A549 (cell line): Measurements from ENCODE around the gene SDC1. TPM values are rescaled to one million over a fixed set of nuclear protein-coding genes. Genes with fewer than 3 reads are reported as not detected.
A peak's percentile ranks its signal among the peaks of the same experiment; 100 is the strongest.

ENCODE experiments used
- ATAC-seq, 2 experiments: fragments of 200-7000 bp in 1 of 2; fragments of >200 bp in 1 of 2; cut with Nextera tagmentation in 1 of 2; cut with Tn5 transposase in 1 of 2; 3 replicates each; pipeline versions ENCODE4 v1.8.0 to v1.9.1; 2018 to 2020; ENCODE audit warnings: mild to moderate bottlenecking in 1 of 2, moderate library complexity in 1 of 2
- CTCF ChIA-PET: fragments of 300-600 bp; sonication (Branson Sonifier 250); formaldehyde crosslinking; extraction: SDS; loops from one replicate; lab custom pipeline; 2021; ENCODE audit warnings: antibody characterized with exemption, inconsistent platforms; lab: Yijun Ruan, JAX
- POLR2A ChIA-PET: fragments of 350-600 bp; formaldehyde crosslinking; extraction: SDS; loops from one replicate; lab custom pipeline; 2021; ENCODE audit warnings: antibody characterized with exemption, inconsistent platforms; lab: Yijun Ruan, JAX
- DNase-seq, 2 experiments: peaks; one replicate each; pipeline versions ENCODE4 v3.0.0 to v3.0.0-alpha.2; 2011 to 2016; ENCODE audit warnings: low read depth in 1 of 2, low spot score in 1 of 2
- FAIRE-seq: peaks from 2 replicates; lab custom pipeline; 2011; peaks lifted over from hg19 to GRCh38; lab: Jason Lieb, UNC
- H3K27ac ChIP-seq, 2 experiments: fragments of >200 bp; sonication (Bioruptor Twin); formaldehyde crosslinking; 3 replicates each; pipeline ENCODE4 v1.5.1; 2016 to 2017
- H3K4me1 ChIP-seq: fragments of >200 bp; sonication (Bioruptor Twin); formaldehyde crosslinking; 3 replicates; pipeline ENCODE4 v1.6.1; 2016
- H3K4me2 ChIP-seq: fragments of >200 bp; sonication (Bioruptor Twin); formaldehyde crosslinking; 3 replicates; pipeline ENCODE4 v1.6.1; 2016
- H3K4me3 ChIP-seq: fragments of >200 bp; sonication (Bioruptor Twin); formaldehyde crosslinking; 3 replicates; pipeline ENCODE4 v1.5.1; 2016
- H3K9me3 ChIP-seq: fragments of >200 bp; sonication (Bioruptor Twin); formaldehyde crosslinking; 3 replicates; pipeline ENCODE4 v1.6.1; 2016
- CBX8 ChIP-seq: fragments of 200-600 bp; sonication (generic); IDR thresholded peaks from 2 replicates; pipeline ENCODE4 v1.6.1; 2016
- CEBPB ChIP-seq, 2 experiments: fragments of >200 bp in 1 of 2; sonication (Bioruptor Twin) in 1 of 2; formaldehyde crosslinking in 1 of 2; IDR thresholded peaks; 2 replicates each; pipeline ENCODE4 v1.6.1; 2012 to 2016
- ESRRA ChIP-seq: fragments of 150-350 bp; IDR thresholded peaks from 2 replicates; pipeline ENCODE4 v1.6.1; 2014; ENCODE audit warnings: mild to moderate bottlenecking, low read length, borderline replicate concordance
- FOXS1 ChIP-seq: fragments of 250-450 bp; sonication (Bioruptor Pico); IDR thresholded peaks from 2 replicates; pipeline ENCODE4 v1.5.0; 2020; ENCODE audit warnings: mild to moderate bottlenecking, moderate library complexity
- GATA3 ChIP-seq: IDR thresholded peaks from 2 replicates; pipeline ENCODE4 v1.6.1; 2012; ENCODE audit warnings: borderline replicate concordance
- HOXA7 ChIP-seq: fragments of 250-450 bp; sonication (Bioruptor Pico); IDR thresholded peaks from 2 replicates; pipeline ENCODE4 v1.5.0; 2020; ENCODE audit warnings: mild to moderate bottlenecking, moderate library complexity
- HOXB5 ChIP-seq: fragments of 250-450 bp; sonication (Bioruptor Pico); IDR thresholded peaks from 2 replicates; pipeline ENCODE4 v1.5.0; 2020; ENCODE audit warnings: mild to moderate bottlenecking, moderate library complexity
- JUNB ChIP-seq: fragments of >200 bp; sonication (Bioruptor Twin); formaldehyde crosslinking; IDR thresholded peaks from 2 replicates; pipeline ENCODE4 v1.6.1; 2016
- MYC ChIP-seq: IDR thresholded peaks from 2 replicates; pipeline ENCODE4 v1.6.1; 2012; ENCODE audit warnings: mild to moderate bottlenecking, inconsistent platforms, low read length, improper control_type of control experiment, borderline replicate concordance
- POLR2A ChIP-seq: IDR thresholded peaks from 2 replicates; pipeline ENCODE4 v1.6.1; 2012; ENCODE audit warnings: mild to moderate bottlenecking, low read length
- POLR2AphosphoS2 ChIP-seq: conservative IDR thresholded peaks from 2 replicates; pipeline ENCODE4 v1.6.1; 2012; ENCODE audit warnings: low read length, improper control_type of control experiment, inconsistent platforms
- RFX5 ChIP-seq: fragments of 450-650 bp; IDR thresholded peaks from 2 replicates; pipeline ENCODE4 v1.7.1; 2014; ENCODE audit warnings: antibody characterized with exemption, mild to moderate bottlenecking, moderate library complexity
- TFCP2L1 ChIP-seq: fragments of 250-450 bp; sonication (Bioruptor Pico); IDR thresholded peaks from 2 replicates; pipeline ENCODE4 v1.5.0; 2021; ENCODE audit warnings: mild to moderate bottlenecking
- ZC3H11A ChIP-seq: fragments of 450-650 bp; IDR thresholded peaks from 2 replicates; pipeline ENCODE4 v1.6.1; 2014; ENCODE audit warnings: antibody characterized with exemption, mild to moderate bottlenecking
- ZSCAN20 ChIP-seq: fragments of 250-450 bp; sonication (Bioruptor Pico); IDR thresholded peaks from 2 replicates; pipeline ENCODE4 v1.8.0; 2022; ENCODE audit warnings: mild to moderate bottlenecking, moderate library complexity
- WGBS: methylation state at CpG from one replicate; pipeline ENCODE4 v1.1.6; 2017; ENCODE audit errors: missing lambda C conversion rate; 5-methylcytosine and 5-hydroxymethylcytosine counted together
- polyA plus RNA-seq, 4 experiments: library from polyadenylated mRNA; depleted of rRNA in 3 of 4; stranded (reverse); fragments of >200 nt; fragmentation: RNase III in 1 of 4; extraction: RNeasy Plus Mini Kit Qiagen cat#74134 plus additional on column Dnase treatment in 1 of 4; gene quantifications; 2 replicates in 3 of 4; 3 replicates in 1 of 4; pipeline ENCODE4 v1.2.3, GENCODE V29; 2011 to 2017
- TF ChIP-seq, protein P1 (sequence below): fragments of 200-600 bp; sonication (generic); IDR thresholded peaks from 2 replicates; pipeline ENCODE4 v1.6.1; 2016; ENCODE audit warnings: antibody characterized with exemption, mild to moderate bottlenecking, moderate library complexity
- TF ChIP-seq, protein P2 (sequence below): IDR thresholded peaks from 2 replicates; pipeline ENCODE4 v1.6.1; 2012
- TF ChIP-seq, protein P3 (sequence below): fragments of 450-650 bp; IDR thresholded peaks from 2 replicates; pipeline ENCODE4 v1.6.1; 2014; ENCODE audit warnings: antibody characterized with exemption
- TF ChIP-seq, protein P4 (sequence below): IDR thresholded peaks from 2 replicates; pipeline ENCODE4 v1.6.1; 2012
- TF ChIP-seq, protein P5 (sequence below): fragments of 150-350 bp; IDR thresholded peaks from 2 replicates; pipeline ENCODE4 v1.6.1; 2014; ENCODE audit warnings: low read depth, mild to moderate bottlenecking, low read length

Gene SDC1
- polyA plus RNA-seq, 2 of the 4 experiments (the other 2 are of a cell fraction): 116 to 171 TPM

DNA sequence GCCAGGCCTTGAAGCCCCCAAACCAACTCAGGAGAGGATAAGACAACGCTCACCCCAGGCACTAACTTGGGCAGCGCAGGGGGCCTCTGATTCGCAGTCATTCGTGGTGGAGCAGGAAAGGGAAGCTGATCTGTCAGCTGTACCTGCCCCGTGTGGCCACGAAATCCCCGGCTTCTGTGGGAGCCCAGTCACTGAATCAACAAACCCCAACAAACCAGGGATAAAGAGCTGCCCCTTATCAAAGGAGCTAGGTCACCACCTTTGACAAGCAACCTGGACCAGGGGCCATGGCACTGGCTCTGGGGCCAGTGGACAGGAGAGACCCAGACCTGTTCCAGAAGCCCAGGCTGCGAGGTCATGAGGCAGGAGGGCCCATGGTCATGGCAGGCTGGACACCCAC is 14.5 kb downstream of the SDC1 start (continued):
- no peak for TF ChIP-seq HOXA7 (CRISPR knock-in tag)

DNA sequence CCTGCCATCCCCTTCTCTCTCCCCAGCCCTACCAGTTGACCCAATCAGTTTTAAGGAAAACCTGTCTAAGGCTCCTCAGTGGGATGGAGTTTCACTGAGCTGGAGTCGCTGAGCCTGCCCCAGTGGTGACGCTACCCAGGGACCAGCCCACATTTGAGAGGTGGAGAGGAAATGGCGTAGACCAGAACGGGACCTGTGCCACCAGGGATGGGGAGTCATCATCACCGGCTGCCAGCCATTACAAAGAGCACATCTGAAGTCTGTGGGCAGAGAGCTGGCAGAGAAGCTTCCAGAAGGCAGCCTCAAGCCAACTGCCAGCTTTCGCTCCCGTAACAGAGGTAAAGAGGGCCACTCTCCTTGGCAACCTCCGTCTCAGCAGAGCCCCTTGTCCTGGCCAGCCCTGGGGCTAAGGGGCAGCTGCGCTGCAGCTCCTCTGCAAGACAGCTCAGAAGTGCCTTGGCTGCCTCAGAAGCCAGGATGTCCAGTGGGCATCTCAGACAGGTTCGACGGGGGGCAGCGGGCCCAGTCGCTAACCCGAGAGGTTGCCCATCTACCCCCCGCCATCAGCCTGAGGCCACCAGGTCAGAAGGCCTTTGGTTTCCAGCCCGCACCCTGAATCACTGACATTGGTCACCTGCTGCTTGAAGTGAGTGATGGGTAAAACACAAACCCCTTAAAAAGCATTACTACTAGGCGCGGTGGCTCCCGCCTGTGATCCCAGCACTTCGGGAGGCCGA is 15.4 kb downstream of the SDC1 start:
- H3K4me3 ChIP-seq: no peak overlapping the region
- no peak for FAIRE-seq
- CTCF ChIA-PET: interaction anchor here (1.1 to 15.3 kb wide), 10 partner anchors 10 to 194 kb away, joined by 3 to 149 read pairs (median 5); partner anchors contain the start of gene SDC1
- WGBS: 88% methylated on average over 17 of the region's 21 CpGs
- H3K9me3 ChIP-seq: no peaks in the 10 kb centered on the region
- H3K4me1 ChIP-seq: peaks cover 49% of the 10 kb centered on the region
- H3K4me2 ChIP-seq: no peak overlapping the region
- peak overlapping the region; percentile 8 to 66; a peak in 2 of 6 replicates for H3K27ac ChIP-seq
- TF ChIP-seq, protein P1, sequence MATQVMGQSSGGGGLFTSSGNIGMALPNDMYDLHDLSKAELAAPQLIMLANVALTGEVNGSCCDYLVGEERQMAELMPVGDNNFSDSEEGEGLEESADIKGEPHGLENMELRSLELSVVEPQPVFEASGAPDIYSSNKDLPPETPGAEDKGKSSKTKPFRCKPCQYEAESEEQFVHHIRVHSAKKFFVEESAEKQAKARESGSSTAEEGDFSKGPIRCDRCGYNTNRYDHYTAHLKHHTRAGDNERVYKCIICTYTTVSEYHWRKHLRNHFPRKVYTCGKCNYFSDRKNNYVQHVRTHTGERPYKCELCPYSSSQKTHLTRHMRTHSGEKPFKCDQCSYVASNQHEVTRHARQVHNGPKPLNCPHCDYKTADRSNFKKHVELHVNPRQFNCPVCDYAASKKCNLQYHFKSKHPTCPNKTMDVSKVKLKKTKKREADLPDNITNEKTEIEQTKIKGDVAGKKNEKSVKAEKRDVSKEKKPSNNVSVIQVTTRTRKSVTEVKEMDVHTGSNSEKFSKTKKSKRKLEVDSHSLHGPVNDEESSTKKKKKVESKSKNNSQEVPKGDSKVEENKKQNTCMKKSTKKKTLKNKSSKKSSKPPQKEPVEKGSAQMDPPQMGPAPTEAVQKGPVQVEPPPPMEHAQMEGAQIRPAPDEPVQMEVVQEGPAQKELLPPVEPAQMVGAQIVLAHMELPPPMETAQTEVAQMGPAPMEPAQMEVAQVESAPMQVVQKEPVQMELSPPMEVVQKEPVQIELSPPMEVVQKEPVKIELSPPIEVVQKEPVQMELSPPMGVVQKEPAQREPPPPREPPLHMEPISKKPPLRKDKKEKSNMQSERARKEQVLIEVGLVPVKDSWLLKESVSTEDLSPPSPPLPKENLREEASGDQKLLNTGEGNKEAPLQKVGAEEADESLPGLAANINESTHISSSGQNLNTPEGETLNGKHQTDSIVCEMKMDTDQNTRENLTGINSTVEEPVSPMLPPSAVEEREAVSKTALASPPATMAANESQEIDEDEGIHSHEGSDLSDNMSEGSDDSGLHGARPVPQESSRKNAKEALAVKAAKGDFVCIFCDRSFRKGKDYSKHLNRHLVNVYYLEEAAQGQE: no peak
- TF ChIP-seq ZSCAN20 (CRISPR knock-in tag): no peak
- TF ChIP-seq, protein P2, sequence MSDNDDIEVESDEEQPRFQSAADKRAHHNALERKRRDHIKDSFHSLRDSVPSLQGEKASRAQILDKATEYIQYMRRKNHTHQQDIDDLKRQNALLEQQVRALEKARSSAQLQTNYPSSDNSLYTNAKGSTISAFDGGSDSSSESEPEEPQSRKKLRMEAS: no peak
- TF ChIP-seq CBX8: no peak
- TF ChIP-seq GATA3: no peak
- no peak for TF ChIP-seq ESRRA
- TF ChIP-seq FOXS1 (CRISPR knock-in tag): no peak
- TF ChIP-seq RFX5: no peak
- no peak for TF ChIP-seq MYC
- no peak for TF ChIP-seq POLR2AphosphoS2
- no peak for TF ChIP-seq TFCP2L1 (CRISPR knock-in tag)
- TF ChIP-seq JUNB: no peak
- TF ChIP-seq POLR2A: no peak
- TF ChIP-seq, protein P3, sequence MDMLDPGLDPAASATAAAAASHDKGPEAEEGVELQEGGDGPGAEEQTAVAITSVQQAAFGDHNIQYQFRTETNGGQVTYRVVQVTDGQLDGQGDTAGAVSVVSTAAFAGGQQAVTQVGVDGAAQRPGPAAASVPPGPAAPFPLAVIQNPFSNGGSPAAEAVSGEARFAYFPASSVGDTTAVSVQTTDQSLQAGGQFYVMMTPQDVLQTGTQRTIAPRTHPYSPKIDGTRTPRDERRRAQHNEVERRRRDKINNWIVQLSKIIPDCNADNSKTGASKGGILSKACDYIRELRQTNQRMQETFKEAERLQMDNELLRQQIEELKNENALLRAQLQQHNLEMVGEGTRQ: no peak
- TF ChIP-seq CEBPB (IDR thresholded peaks at IDR 0.05): no peak
- TF ChIP-seq, all 56 proteins: peak for 0
- DNase-seq (no peak), ATAC-seq (no peak)
- POLR2A ChIA-PET: interaction anchor here (0.7 kb wide), 1 partner anchor 16 kb away, joined by 3 read pairs; the partner anchor contains the start of gene SDC1

DNA sequence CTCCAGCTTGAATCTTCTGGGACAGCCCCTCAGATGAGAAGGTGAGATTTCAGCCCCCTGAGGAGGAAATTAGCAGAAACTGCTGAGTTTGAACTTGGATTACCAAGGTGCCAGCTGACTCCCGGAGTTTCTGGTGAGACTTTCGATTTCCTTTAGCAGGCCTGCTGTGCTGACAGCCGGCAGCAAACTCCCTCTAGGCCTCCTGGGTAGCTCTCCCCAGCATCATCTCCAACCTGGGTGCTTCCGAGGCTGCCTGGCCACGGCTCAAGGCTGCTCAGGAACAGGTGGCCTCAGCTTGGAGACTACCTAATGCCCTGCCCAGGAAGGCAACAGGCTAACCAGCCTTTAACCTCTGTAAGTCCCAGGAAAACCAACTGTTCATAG is 16.5 kb downstream of the SDC1 start:
- ATAC-seq (peak in 1 of 2 experiments; percentile 12; a peak in 3 of 6 replicates), FAIRE-seq (no peak), DNase-seq (no peak)
- POLR2A ChIA-PET: no interaction called here
- 59% methylated on average over 5 of the region's 5 CpGs for WGBS
- Histone ChIP-seq H3K4me1 (peaks cover 38% of the 10 kb centered on the region), H3K9me3 (no peaks in the 10 kb centered on the region), H3K27ac (peak overlapping the region; percentile 66; a peak in 5 of 6 replicates), H3K4me2 (peak overlapping the region; percentile 56), H3K4me3 (no peak overlapping the region)
- TF ChIP-seq, protein P4, sequence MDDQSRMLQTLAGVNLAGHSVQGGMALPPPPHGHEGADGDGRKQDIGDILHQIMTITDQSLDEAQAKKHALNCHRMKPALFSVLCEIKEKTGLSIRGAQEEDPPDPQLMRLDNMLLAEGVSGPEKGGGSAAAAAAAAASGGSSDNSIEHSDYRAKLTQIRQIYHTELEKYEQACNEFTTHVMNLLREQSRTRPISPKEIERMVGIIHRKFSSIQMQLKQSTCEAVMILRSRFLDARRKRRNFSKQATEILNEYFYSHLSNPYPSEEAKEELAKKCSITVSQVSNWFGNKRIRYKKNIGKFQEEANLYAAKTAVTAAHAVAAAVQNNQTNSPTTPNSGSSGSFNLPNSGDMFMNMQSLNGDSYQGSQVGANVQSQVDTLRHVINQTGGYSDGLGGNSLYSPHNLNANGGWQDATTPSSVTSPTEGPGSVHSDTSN: no peak
- TF ChIP-seq JUNB (no peak), HOXB5 (no peak), FOXS1 (CRISPR knock-in tag) (no peak), ZC3H11A (no peak)
- TF ChIP-seq, protein P3: no peak
- TF ChIP-seq, protein P5, sequence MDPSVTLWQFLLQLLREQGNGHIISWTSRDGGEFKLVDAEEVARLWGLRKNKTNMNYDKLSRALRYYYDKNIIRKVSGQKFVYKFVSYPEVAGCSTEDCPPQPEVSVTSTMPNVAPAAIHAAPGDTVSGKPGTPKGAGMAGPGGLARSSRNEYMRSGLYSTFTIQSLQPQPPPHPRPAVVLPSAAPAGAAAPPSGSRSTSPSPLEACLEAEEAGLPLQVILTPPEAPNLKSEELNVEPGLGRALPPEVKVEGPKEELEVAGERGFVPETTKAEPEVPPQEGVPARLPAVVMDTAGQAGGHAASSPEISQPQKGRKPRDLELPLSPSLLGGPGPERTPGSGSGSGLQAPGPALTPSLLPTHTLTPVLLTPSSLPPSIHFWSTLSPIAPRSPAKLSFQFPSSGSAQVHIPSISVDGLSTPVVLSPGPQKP: no peak
- CTCF ChIA-PET: interaction anchor here (0.8 to 15.3 kb wide), 9 partner anchors 15 to 110 kb away, joined by 4 to 149 read pairs (median 4); partner anchors contain the start of gene SDC1
